ENCODE data around the gene TNNT3.

TNNT3 gene

DNA sequence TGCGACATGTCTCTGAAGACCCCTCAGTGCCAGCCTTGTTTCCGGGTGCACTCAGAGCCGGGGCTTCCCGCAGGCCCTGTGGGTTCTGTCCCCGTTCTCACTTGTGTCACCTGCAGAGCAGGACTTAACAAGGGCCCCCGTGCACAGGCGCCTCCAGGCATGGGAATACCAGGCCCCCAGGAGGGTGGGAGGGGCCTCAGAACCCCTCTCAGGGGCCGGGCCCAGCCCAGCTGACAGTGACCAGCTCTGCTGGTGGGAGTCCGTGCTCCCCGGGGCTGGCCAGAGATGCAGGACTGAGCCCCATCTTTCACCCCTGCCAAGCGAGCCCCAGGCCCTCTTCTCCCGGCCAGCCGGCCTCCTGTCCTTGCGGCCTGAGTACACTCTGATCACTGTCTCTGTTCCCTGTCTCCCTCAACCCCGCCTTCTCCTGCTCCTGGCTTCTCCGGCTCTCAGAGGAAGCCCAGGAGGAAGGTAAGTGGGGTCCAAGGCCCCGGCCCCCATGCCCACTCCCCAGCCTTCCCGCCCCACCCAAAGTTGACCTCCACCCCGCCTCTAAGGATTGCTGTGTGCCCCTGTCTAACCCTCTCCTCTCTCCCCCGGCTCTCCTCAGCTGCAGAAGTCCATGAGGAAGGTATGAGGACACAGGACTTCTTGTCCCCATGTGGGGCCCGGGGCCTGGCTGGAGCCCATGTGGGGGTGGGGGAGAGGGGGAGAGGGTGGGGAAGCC is 5.3 kb downstream of the TNNT3 start:
- peaks cover 0 to 25% of the 10 kb centered on the region in 2 donors for H3K27me3 ChIP-seq
- H3K27ac ChIP-seq: no peak overlapping the region
- intact Hi-C loops (cut with DNase I; ENCODE audit: low total_unique reads): no loop called here
- H3K4me1 ChIP-seq: no peaks in the 10 kb centered on the region
- no peaks in the 10 kb centered on the region for H3K9me3 ChIP-seq
- no peak for DNase-seq
- no peak overlapping the region for H3K4me3 ChIP-seq
- TF ChIP-seq, protein P1, sequence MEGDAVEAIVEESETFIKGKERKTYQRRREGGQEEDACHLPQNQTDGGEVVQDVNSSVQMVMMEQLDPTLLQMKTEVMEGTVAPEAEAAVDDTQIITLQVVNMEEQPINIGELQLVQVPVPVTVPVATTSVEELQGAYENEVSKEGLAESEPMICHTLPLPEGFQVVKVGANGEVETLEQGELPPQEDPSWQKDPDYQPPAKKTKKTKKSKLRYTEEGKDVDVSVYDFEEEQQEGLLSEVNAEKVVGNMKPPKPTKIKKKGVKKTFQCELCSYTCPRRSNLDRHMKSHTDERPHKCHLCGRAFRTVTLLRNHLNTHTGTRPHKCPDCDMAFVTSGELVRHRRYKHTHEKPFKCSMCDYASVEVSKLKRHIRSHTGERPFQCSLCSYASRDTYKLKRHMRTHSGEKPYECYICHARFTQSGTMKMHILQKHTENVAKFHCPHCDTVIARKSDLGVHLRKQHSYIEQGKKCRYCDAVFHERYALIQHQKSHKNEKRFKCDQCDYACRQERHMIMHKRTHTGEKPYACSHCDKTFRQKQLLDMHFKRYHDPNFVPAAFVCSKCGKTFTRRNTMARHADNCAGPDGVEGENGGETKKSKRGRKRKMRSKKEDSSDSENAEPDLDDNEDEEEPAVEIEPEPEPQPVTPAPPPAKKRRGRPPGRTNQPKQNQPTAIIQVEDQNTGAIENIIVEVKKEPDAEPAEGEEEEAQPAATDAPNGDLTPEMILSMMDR (IDR thresholded peaks at IDR 0.05): no peak
- H3K36me3 ChIP-seq: no peaks in the 10 kb centered on the region

DNA sequence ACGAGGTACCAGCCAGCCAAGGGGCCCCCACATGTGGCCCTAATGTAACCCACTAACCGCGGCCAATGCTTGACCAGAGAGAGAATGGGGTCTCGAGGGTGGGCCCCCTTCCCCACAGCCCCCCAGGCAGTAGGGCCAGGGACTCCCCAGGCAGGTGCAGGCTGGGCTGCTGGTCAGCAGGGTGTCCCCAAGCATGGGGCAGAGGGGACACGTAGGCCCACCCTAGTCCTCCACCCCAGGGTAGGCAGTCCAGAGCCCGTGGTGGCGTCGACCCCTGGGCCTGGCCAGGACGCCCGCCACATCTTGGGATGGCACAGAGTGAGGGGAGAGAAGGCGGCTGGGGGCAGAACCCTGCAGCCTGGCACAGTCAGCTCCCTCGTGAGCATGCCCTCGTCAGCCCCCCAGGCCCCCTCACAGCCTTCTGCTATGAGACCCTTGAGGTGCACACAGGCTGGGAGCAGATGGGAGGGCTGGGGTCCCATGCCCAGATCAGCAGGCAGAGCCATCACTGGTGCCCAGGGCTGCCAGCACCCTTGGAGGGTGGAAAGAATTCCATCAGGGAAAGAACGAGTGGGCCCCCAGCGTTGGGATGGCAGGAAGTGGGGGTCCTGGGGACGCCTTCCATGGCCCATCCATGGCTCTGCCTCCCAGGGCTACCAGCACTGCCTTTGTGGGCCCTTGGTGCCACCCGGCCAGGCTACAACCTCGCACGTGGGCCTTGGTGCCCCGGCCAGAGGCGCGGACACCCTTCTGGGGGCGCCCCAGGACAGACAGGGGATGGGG is 6.1 kb downstream of the TNNT3 start:
- DNase-seq: no peak

DNA sequence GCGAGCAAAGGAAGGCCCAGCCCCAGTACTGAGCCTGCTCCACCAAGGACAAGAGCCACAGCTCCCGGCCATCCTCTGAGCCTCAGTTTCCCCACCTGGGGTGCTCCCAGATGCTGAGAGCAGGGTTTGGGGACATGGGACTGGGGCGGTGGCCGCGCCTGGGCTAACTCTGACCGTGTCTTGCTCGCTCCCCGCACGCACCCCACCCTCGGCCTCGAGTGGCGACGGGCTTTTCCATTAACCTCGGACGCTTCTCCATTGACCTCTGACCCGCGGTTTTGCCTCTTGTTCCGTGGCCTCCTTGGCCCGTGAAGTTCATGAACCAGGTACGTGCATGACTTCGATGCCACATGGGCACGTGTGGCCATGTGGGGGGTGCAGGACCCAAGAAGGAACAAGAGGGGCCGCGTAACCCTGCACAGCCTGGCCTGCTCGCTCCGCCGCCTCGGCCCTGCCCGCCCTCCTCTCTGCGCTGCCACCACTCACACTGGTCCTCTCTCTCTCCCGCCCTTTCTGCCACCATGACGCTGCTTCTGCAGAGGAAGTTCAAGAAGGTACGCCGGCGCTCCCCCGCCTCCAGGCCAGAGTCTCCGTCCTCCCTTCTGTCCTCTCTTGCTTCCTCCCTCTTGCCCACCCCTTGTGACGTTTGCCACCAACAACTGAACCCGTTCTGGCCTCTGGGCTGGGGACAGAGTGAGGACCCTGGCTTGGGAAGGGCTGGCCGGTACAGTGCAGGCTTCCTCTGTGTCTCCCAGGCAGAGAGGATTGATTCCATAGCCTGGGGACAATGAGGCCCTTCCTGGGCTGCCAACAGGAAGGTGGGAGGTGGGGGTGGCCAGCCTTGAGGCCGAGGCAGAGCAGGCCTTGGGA is 6.9 kb downstream of the TNNT3 start:
- intact Hi-C loops (cut with DNase I; ENCODE audit: low total_unique reads): no loop called here
- H3K27me3 ChIP-seq: peaks cover 0 to 11% of the 10 kb centered on the region in 2 donors
- no peaks in the 10 kb centered on the region for H3K9me3 ChIP-seq
- H3K4me3 ChIP-seq: no peak overlapping the region
- H3K4me1 ChIP-seq: peaks cover 0 to 8% (median 5%) of the 10 kb centered on the region in 4 donors
- TF ChIP-seq, protein P1 (IDR thresholded peaks at IDR 0.05): no peak
- no peak overlapping the region for H3K27ac ChIP-seq
- DNase-seq: no peak
- H3K36me3 ChIP-seq: no peaks in the 10 kb centered on the region

More for the DNA sequence above, 6.1 kb downstream of the TNNT3 start:
- TF ChIP-seq, protein P1 (IDR thresholded peaks at IDR 0.05): no peak
- Histone ChIP-seq H3K27me3 (peaks cover 0 to 18% of the 10 kb centered on the region in 2 donors), H3K9me3 (no peaks in the 10 kb centered on the region), H3K4me1 (peaks cover 0 to 3% (median under 1%) of the 10 kb centered on the region in 4 donors), H3K4me3 (no peak overlapping the region), H3K36me3 (no peaks in the 10 kb centered on the region), H3K27ac (no peak overlapping the region)
- intact Hi-C loops (cut with DNase I; ENCODE audit: low total_unique reads): no loop called here

DNA sequence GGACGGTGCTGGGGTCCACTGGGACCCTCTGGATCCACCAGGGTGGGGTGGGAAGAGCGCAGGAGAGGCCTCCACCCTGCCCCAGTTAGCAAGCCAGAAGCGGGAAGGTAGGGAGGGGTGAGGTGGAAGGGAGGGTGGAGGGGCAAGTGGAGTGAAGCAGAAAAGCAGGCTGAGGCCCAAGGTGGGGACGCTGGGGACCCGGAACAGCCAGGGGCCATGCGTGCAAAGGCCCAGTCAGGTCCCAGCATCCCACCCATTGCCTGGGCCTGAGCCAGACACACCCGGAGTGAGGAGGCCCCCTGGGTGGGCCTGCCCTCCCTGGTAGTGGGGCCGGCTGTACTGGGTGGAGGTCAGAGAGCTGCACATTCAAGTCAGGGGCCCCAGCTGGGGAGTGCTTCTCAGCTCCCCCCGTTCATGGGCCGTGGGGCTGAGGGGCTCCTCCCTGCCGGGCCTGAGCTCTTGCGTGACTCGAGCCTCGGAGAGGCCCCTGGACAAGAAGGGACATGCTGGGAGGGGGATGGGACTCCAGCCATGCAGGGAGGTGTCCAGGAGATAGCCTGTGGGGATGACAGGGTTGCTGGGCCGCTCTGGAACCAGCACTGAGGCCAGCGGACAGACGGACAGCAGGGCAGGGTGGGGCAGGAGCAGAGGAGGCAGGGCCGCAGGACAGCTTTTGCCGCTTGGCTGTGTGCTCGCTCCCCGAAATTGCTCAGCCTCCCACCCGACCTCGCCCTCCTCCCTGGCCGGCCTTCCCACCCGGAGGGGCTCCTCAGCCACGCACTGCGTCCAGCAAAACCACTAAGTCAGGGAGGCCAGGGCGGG is 7.7 kb downstream of the TNNT3 start:
- TF ChIP-seq, protein P1 (IDR thresholded peaks at IDR 0.05): no peak
- DNase-seq: no peak
- peaks cover 0 to 5% of the 10 kb centered on the region in 2 donors for H3K27me3 ChIP-seq

More for the DNA sequence above, 7.7 kb downstream of the TNNT3 start:
- H3K9me3 ChIP-seq: no peaks in the 10 kb centered on the region
- no peak overlapping the region for H3K4me3 ChIP-seq
- intact Hi-C loops (cut with DNase I; ENCODE audit: low total_unique reads): no loop called here
- no peaks in the 10 kb centered on the region for H3K36me3 ChIP-seq
- peaks cover 0 to 12% (median 5%) of the 10 kb centered on the region in 4 donors for H3K4me1 ChIP-seq
- peak overlapping the region in 1 of 2 donors; percentile 3 for H3K27ac ChIP-seq

Data from tibial artery (tissue), 4 donors.